HFF-Myc (cell line): ENCODE measurements around the gene RGS4.

Source experiments
- DNase-seq: peaks from one replicate; pipeline ENCODE4 v3.0.0-alpha.2; 2011; ENCODE audit warnings: low read depth; ENCODE audit errors: extremely low read depth
- H3K4me3 ChIP-seq: replicated peaks from 2 replicates; pipeline ENCODE4 v1.5.1; 2011; ENCODE audit warnings: low read depth, mild to moderate bottlenecking, control low read depth, low read length
- CTCF ChIP-seq: IDR thresholded peaks from 2 replicates; pipeline ENCODE4 v1.5.1; 2012; ENCODE audit warnings: mild to moderate bottlenecking, low read depth, low read length, control low read depth; ENCODE audit errors: missing control alignments

Gene RGS4

DNA sequence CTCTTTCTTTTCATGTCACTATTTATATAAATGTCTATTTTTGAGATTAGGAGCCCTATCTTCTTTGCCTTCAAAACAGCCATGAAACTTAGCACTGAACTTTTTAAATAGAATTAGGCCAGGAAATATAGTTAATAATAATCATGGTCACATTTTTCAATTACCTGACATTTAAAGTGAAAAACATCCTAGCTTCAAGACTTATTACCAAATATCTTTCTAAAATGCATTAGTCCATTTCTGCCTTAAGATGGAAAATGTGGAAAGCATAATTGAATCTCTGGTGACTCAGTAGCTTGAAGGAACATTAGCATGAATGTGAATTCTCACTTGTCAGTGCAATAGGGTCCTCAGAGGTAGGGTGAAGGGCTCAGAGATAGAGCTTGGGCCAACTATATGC lies 18.7 kb upstream of the RGS4 start:
- no peak overlapping the region for H3K4me3 ChIP-seq
- TF ChIP-seq CTCF = no peak
- no peak for DNase-seq

DNA sequence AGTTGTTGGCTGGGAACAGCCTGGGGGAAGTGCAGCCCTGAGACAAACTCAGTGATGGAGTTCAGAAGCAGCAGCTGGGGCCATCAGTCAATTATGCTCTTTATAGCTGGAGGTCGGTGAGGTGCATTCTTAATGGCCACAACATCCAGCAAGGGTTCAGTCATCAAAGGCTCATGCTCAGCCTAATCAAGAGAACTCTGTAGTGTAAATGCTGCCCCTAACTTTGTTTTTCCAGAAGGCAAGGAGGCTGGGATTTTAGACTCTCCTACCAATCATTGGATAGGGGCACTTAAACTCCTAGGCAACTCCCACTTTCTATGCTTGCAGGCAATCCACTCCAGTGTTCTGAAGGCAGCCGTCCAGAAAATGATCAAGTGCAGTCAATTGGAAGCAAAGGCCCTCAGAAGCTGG lies 15.0 kb upstream of the RGS4 start:
- H3K4me3 ChIP-seq = no peak overlapping the region
- DNase-seq = no peak
- TF ChIP-seq CTCF = no peak

- no peak for DNase-seq
- no peak overlapping the region for H3K4me3 ChIP-seq
- TF ChIP-seq CTCF = no peak
These were observed 14.2 kb upstream of the RGS4 start for GRCh38 chr1:163055005-163055404.

DNA sequence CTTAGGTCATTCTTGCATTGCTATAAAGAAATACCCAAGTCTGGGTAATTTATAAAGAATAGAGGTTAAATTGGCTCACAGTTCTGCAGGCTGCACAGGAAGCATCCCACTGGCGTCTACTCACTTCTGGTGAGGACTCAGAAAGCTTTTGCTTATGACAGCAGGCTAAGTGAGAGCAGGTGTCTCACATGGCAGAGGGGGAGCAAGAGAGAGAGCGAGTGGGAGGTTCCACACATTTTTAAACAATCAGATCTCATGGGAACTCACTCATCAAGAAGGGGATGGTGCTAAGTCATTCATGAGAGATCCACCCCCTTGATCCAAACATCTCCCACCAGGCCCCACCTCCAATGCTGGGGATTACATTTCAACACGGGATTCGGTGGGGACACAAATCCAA lies 13.6 kb upstream of the RGS4 start:
- no peak for DNase-seq
- TF ChIP-seq CTCF = no peak
- no peak overlapping the region for H3K4me3 ChIP-seq

DNA sequence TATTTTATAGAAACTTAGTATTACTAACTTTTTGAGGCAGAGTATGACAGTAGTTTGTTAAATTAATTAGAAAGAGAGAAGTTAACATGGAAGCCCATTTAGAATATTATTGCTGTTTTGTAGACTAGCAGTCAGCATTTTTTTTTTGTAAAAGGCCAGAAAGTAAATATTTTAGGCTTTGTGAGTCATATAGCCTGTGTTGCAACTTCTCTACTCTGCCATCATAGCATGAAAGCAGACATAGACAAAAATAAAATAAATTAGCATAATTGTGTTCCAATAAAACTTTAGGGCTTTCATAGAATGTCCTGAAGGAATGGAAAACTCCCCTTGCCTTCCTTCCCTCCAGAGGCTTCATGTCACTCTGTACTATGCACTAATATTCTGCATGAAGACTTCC lies 12.3 kb upstream of the RGS4 start:
- DNase-seq = no peak
- H3K4me3 ChIP-seq = no peak overlapping the region
- TF ChIP-seq CTCF = no peak

GRCh38 chr1:163060343-163061007 lies 8.7 kb upstream of the RGS4 start:
- no peak for TF ChIP-seq CTCF
- no peak for DNase-seq
- H3K4me3 ChIP-seq = no peak overlapping the region

- no peak for TF ChIP-seq CTCF
- H3K4me3 ChIP-seq = no peak overlapping the region
- no peak for DNase-seq
These were observed 6.0 kb upstream of the RGS4 start for GRCh38 chr1:163063143-163063542.
